Ureter (tissue), 1 donor: ENCODE results near the gene TMEM132C. TPM values are rescaled to one million over a fixed set of nuclear protein-coding genes. Genes with fewer than 3 reads are reported as not detected.
A peak's percentile ranks its signal among the peaks of the same experiment; 100 is the strongest.

Experiments
- DNase-seq: peaks from one replicate; pipeline ENCODE4 v3.0.0-alpha.2; 2020; ENCODE audit warnings: low spot score
- total RNA-seq: library from RNA; stranded (reverse); gene quantifications from one replicate; pipeline ENCODE4 v1.2.4, GENCODE V29; 2023
- donor health status: DM: yes; HTN: yes; CAD: no.

The TMEM132C gene
- total RNA-seq, 1 donor from 2014 or later, result 12.6 TPM

DNA sequence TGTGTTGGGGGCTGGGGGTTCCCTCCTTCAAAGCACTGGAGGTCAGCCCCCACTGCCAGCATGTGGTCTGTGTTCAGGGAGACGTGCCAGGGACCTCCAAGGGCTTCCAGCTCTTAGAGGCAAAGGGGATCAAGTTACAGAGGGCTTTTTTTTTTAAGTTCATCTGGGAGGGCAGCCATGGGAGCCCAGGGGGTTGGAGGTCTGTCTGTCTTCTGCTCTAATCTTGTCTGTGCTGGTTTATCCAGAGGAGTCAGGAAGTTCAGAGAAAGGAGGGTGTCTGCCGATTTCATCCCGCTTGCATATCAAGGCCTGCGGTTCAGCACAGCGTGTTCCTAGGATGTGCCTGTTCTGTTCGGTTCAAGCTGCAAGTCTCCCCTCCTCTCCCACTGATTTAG lies 72.2 kb downstream of the TMEM132C start:
- no peak for DNase-seq

DNA sequence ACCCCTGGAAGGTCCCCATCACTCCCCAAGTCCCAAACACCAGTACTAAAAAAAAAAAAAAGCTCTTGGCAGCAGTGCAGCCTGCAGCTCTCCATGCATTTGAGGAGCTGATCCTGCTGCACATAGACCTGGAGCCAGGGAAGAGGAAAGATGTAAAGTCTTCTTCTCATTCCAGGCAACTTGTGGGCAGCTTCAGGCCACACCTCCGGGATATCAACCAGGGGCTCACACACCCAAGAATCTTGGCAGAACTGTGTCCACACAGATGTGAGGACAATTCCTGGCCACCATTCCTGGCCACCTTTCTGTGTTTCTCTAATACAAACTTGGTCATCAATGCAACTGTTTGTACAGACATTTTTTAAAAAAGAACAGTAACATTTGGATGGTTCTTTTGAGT lies 72.7 kb downstream of the TMEM132C start:
- no peak for DNase-seq

DNA sequence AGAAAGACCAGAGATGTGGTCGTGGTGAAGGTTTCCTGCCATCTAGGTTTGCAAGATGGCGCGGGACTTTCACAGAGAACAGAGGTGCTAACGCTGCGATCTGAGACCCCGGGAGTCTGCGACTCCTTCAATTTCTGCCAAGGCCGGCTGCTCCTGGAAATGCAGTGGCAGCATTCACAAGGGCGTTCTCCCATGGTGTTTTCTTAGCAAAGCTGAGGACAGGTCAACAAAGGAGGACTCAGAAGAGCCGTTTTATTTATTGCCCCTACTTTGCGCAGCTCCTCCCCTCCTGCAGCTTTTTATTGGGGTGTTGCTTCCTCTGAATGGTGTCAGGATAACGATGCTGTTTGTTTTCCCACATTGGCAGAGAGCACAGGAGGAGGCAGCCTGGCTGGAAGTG lies 86.3 kb downstream of the TMEM132C start:
- DNase-seq, result no peak

DNA sequence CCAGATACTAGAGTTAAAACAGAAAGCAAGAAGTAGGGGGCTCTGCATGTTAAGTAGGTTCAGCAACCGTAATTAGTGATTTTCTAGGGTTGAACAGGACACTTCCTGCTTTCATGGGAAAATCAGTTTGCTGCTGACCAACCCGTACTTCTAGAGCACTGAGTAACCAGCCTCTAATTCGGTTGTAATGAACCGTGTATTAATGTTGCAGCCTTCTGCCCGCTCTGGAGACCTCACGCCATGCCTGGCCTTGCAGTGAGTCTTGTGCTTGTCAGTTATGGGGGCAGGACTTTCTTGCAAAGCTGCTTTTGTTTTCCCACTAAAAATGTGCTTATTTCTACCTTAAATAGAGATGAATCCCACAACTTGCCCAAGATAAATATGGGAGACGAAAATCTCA lies 89.6 kb downstream of the TMEM132C start:
- no peak for DNase-seq

DNA sequence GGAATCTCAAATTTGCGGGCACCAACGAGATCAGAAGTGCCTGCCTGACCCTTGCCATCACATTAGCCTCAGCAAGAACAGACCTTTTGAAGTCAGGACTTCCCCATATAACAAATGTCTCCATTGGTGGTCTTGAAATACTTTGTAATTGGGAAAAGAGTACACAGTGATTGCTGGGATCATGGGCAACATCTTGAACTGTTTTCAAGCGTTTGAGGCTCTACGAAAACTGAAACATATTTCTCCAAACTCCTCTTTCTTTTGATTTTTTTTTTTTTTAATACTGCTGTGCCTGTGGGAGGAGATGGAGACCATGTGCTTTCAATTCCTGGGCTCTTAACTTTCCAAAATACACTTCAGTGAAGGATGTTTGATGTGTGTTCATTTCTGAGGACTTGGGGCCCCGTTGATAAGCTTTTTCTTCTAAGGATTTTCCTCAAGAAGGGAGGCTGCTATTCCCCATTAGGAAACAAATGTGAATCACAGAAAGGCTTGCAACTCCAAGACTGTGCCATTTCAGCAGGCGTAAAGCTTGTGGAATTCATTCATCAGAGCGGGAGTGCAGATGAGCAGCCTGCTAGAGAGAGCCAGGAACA lies 94.5 kb downstream of the TMEM132C start:
- DNase-seq, result no peak

DNA sequence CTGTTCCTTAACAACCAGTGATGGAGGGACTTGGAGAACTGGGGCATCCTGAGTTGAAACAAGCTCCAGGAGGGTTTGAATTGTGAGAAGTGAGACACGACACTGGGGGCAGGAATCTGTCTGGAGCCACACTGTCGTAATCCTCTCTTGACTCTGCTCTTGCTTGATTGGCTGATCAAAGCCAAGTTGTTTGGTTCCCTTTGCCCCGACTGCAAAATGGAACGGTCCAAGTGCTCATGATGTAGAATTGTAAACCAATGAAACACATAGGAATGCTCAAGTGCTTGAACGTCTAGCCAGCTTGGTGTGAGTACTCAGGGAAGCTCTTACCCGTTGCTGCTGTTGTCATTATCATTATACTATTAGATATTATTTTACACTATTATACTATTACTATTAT lies 98.1 kb downstream of the TMEM132C start:
- DNase-seq, result no peak

DNA sequence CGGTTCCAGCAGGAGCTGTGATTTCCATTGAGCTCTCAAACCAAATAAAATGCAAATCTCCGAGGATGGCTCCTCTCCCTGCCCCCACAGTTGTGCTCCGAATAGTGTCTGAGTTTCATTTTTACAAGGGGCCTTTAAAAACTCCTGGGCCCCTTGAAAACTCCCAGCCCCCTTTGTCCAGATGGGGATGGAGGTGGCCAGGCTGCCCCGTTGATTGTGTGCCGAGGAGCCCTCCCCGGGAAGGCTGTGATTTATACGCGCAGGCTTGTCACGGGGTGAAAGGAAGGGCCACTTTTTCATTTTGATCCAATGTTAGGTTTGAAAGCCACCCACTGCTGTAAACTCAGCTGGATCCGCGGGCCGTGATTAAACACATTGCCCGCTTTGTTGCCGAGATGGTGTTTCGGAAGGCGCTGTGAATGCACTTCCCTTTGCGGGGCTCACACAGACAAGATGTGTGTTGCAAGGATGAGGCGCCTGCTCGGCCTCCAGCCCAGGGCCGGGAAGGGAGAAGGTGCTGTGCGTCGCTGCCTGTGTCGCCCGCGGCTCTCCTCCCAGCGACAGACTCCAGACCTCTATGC lies 98.8 kb downstream of the TMEM132C start:
- DNase-seq, result no peak

DNA sequence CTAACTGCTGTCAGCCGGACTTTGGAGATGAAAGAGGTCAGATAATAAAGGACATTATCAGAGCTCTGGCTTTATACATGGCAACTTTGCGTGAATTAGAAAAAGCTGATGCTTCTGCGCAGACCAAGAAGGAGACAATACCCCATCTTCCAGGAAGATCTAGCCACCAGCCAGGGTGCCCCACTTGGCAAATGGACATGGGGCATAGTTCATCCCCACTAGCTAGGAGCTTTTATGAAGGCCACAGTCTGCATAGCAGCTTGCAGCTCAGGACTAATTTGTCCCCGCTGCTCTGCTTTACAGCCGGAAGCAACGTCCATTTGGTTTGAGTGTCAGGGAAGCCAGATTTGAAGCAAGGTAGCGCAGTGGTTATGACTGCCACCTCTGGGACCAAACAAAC lies 101.0 kb downstream of the TMEM132C start:
- DNase-seq, result no peak

DNA sequence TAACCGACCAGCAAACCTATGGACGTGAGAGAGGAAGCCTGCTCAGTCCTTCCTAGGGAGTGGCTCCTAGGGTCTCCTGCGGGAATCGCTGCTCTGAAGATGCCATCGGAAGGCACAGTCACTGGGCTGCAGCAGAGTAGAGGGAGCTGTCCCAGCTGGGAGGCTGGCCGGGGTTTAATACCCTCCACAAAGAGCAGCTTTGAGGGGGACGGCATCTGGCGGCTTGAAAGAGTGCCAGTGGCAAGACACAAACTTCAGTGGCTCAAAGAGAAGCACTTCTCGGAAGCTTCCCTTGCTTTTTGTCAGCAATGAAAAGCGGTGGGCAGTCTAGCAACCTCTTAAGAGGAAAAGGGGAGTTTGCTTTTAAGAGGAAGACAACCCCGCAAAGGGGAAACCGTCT lies 114.6 kb downstream of the TMEM132C start:
- no peak for DNase-seq

DNA sequence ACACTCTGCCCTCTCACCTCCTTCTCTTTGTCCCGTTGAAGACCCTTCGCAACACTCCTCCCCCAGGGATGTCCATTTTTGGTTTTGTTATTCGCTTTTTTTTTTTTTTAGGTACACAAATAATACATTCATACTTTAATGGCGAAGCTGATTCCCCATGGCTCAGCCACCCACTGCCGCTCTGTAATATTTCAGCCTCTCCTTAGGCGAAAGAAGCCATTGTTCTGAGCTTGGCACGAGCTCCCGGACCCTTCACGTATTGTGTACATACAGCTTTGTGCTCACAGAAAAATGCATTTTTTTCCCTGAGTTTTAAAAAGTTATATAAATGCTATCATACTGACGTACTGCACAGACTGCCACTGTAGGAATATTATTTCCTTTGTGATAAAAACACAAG lies 115.0 kb downstream of the TMEM132C start:
- no peak for DNase-seq

DNA sequence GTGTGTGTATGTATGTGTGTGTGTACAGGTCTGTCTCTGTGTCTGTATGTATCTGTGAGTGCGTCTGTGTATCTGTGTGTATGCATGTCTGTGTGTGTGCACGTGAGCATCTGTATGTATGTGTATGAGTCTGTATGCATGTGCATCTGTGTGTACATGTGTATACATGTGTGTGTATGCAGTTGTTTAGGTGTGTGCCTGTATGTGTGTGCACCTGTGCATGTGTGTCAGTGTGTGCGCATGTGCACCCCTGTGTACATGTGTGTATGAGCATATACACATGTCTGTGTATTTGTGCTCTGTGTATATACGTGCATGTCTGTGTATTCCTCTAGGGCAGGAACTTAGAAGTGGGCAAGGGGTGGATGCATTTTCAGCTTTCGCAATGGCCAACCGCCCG lies 116.0 kb downstream of the TMEM132C start:
- DNase-seq, result no peak

DNA sequence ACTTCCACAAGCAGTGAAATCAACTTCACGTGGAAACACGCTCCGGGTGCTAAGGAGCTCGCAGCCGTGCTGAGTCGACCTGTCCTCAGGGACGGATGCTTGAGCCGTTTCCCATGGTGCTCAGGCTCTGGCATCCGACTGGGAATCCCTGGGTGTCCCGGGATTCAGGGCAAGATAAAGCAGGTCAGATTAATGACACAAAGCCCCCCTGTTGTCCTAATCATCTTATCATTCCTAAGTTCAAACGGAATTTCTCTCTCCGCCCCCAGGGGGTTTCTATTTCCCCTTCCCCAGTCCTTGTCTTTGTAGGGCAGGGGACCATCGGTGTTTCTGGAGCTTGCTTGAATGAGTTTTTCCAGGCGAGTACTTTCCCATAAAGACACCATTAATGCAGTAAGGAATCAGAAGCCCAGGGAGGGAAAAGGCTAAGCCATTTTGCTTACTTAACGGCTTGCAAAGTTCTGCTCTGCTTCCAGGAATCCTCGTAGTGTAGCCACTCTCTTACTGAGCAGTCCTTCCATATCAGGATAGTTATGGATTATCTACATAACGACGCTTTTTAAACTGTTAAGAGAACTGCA lies 116.5 kb downstream of the TMEM132C start:
- no peak for DNase-seq

DNA sequence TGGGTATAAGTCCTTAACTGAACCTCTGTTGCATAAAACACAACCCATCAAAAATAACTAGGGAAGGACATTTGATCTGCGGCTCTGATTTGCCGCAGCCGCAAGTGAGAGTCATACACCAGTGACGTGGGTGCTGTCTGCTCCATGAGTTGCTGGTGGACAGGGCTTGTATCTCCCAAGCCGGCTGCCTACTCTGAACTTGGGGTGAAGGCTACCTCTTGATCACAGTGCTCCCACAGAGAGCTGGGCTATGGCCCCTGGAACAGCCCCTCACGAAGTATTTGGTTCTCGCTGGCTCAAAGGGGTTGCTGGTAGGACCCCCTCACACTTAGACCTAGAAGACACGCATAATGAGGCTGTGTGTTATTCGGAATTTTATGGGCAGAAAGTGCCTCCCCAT lies 118.8 kb downstream of the TMEM132C start:
- no peak for DNase-seq

DNA sequence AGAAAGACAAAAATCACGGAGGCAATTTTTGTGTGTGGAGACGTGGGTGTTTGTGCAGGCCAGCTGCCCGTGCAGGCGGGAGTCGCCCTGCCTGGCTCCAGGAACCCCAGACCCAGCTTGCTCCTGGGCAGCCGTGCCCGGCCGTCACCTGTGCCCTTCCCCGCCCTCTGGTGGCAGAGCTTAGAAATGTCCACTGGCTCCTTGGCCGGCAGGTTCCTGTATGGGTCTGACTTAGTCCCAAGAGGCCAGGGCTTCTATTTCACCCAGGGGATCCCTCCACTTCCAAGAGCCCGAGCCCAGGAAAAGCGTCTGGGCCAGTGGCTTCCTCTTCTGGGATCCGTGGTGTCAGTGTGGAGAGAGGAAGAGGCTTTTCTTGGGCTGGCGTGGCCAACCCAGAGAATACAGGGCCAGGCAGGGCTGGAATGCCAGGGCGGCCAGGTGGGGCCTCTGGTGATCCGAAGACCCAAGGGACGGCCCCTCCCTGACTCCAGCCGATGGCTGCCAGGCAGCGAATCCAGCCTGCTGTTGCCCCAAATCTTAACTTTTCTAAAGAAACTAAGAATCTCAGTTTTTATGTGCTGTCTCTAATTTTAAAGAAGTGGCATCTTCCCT lies 120.9 kb downstream of the TMEM132C start:
- DNase-seq, result peak; percentile 56

DNA sequence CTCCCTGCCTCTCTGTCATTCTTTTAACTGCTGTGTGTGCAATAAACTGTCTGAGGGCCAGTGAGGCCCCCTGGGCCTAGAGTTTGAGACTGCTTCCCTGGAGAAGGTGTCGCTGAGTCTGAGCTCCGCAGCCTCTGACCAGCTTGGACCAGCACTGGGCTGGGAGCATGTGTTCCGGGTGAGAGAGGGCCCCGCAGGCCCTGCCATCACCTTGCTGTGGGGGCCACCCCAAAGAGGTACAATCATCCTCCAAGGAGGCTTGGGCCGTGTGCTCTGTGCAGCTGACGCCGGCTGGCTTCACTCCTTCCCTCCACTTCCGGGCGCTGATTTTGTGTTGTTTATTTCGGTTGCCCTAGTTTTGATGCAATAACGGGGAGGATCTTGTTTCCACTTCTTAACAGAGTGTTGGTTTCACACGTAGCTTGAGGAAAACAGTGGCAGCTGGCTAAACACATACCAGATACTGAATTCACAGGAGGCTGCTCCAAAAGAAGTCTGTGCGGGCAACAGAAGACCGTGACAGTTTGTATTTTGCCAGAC lies 121.6 kb downstream of the TMEM132C start:
- no peak for DNase-seq

DNA sequence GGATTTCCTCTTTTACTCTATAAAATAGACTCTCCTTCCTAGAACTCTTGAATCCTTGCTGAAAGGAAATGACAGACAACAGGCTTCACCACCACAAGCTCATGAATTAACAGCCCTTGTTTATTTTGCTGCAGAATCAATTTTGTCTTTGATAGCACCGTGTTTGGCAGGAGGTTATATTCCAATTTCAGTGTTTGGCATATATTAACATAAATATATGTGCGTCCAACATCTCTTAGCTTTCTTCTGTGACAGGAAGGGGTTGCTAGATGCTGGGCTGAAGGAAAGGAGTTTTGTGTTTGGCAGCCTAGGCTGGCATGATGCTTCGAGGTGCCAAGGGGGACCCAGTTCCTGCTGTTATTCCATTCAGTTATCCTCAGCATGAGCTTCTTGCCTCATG lies 126.4 kb downstream of the TMEM132C start:
- DNase-seq, result no peak

DNA sequence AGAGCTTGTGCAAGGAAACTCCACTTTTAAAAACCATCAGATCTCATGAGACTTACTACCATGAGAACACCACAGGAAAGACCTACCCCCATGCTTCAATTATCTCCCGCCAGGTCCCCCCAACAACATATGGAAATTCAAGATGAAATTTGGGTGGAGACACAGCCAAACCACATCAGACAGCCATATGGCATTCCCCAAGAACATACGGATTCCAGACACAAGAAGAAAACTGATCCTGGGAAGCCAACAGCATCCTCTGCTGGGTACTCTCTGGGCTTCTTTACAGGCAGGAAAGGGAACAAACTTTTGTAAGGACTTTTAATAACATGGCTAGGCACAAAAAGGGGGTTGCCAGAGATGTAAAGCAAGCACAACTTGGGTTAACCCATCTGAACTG lies 127.2 kb downstream of the TMEM132C start:
- no peak for DNase-seq

DNA sequence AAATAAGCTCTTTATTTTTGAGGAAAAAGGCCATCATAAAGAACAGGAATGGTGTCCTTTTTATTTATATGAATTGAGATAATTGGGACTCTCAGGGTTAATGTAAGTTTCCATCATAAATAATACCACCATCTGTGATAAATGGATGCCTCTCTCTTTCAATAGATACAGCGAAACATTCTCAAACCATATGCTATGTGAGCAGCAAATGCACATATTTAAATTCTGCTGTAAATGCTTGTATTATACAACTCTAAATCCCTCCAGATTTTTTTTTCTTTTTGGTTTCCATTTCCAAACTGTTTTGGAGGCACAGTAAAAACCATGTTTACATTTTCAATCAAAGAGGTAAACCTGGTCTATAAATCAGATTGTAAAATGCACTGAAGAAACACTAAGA lies 132.3 kb downstream of the TMEM132C start:
- DNase-seq, result no peak

DNA sequence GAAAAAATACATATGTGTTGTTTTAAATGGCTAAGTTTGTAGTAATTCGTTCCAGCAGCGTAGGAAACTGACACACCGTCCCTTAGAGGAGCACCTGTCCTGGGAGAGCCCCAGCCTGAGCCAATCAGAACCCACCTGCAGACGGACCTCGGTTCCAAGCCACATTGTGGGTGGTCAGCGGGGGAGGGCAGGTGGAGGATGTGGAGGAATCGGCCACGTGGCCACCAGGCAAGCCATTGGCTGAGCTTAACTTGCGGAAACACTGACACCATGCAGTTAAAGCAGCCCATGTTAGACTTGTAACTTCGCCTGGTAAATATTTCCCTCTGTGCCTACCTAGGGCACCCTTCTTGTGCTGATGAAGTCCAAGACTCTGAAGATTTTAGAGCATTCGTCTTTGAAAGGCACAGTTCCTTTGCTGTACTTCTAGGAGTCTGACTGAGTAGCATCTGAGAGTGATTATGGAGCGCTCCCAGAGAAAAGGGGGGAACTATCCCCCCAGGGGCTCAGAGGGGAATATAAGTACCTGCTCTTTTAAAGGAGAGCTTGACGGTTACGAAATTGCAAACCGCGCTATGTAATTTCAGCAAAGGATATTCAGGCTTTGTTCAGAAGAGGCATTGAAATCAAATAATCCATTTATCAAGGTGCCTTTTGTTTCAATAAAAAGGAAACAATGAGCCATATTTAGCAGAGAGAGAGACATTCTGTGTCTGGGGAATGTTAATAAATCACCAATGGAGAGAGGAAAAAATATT lies 135.7 kb downstream of the TMEM132C start:
- no peak for DNase-seq

DNA sequence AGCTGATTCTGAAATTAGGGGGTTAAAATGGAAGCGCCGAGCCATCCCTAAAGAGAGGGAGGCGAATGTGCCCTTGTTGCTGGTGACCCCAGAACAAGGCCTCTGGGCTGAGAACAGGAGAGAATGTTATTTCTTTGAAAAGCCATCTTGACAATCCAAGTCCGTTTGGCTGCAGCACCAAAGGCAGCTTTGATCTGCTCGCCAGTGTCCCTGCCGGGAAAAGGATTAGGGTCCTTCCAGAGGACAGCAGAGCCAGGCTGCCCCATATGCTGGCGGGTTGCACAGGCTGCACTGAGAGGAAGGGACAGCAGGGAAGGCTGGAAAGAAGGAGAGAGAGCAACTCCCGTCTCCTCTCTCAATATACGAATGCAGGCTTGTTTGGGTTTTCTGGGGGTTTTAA lies 141.7 kb downstream of the TMEM132C start:
- no peak for DNase-seq

DNA sequence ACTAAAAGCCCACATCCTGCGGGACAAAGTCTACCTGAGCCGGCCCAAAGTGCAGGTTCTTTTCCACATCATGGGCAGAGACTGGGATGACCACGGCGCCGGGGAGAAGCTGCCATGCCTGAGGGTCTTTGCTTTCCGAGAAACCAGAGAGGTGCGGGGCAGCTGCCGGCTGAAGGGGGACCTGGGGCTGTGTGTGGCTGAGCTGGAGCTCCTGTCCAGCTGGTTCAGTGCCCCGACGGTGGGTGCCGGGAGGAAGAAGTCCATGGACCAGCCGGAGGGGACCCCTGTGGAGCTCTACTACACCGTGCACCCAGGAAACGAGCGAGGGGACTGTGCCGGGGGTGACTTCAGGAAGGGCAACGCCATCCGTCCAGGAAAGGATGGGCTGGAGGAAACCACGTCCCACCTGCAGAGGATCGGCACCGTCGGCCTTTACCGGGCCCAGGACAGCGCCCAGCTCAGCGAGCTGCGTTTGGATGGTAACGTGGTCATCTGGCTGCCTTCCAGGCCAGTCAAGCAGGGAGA lies 148.1 kb downstream of the TMEM132C start:
- DNase-seq, result no peak

DNA sequence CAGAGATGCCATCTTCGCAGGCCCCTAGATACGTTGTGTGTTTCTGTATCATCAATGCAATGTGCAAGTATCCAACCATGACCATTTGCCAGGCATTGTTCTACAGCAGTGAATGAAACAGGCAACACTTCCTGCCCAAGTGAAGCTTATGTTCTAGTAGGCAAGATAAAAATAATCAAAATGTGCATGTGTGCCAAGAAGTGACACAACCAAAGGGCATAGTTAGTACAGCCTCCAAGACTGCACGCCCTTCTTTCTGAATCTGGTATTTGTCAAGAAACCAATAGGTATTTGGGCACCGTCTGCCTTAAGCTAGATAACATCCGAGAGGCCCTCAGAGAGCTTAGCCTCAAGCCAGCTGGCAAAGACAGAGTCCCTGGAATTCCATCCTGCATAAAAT lies 152.0 kb downstream of the TMEM132C start:
- DNase-seq, result no peak
